ENCODE measurements around the gene CYTH1. TPM values are rescaled to one million over a fixed set of nuclear protein-coding genes. Genes with fewer than 3 reads are reported as not detected.
A peak's percentile ranks its signal among the peaks of the same experiment; 100 is the strongest.

The CYTH1 gene
- total and polyA plus RNA-seq, 10 of the 15 experiments (the other 5 are each of a cell fraction or from before 2014, with no cell fraction given): 6.6 to 188 (median 145) TPM

DNA sequence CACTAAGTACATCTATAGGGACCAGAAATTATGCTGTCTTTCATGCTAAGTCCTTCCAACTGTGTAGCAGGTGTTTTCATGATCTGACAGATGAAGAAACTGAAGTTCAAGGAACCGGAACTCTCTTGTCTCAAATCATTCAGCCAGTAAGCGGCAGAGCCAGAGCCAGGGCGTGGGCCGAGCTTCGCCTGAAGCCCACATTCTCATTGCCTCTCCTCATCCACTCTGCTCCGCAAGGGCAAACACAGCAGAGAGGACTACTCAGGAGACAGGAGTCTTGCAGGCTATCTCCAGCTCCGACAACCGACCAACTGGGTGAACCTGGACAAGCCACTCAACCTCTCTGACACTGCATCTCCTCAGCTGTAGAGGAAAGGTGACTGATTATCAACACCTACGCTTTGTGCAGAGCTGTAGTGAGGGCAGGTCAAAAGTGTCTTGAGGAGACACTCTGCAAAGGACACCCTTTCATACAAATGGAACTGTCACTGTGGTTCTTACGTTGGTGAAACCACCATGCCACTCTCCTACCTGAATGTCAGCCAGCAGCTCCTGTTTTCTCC is 72.9 kb downstream of the CYTH1 start (continued):
- TF ChIP-seq CUX1 (IDR thresholded peaks at IDR 0.05; ENCODE audit: insufficient replicate concordance, low read depth, low read length) (no peak), YBX1 (IDR thresholded peaks at IDR 0.05) (no peak), PBX3 (IDR thresholded peaks at IDR 0.05; ENCODE audit: insufficient replicate concordance, low read depth, low read length) (no peak), ZNF622 (IDR thresholded peaks at IDR 0.05) (no peak), PML (IDR thresholded peaks at IDR 0.05; ENCODE audit: low read length) (peak; percentile 78), SMC3 (IDR thresholded peaks at IDR 0.05; ENCODE audit: borderline replicate concordance, low read length) (no peak), SUPT20H (IDR thresholded peaks at IDR 0.05; ENCODE audit: borderline replicate concordance, control insufficient read depth, low read depth, low read length) (no peak), CBX5 (IDR thresholded peaks at IDR 0.05; ENCODE audit: low read depth) (no peak), KAT2A (conservative IDR thresholded peaks at IDR 0.05; ENCODE audit: control insufficient read depth, low read depth, low read length) (no peak), CBFB (IDR thresholded peaks at IDR 0.05; ENCODE audit: low read depth) (peak; percentile 55; the same call in 1 of the 2 replicates), KLF5 (IDR thresholded peaks at IDR 0.05; ENCODE audit: partially characterized antibody) (no peak), SIX5 (IDR thresholded peaks at IDR 0.05; ENCODE audit: low read depth, low read length, severe bottlenecking) (no peak), RBBP5 (conservative IDR thresholded peaks at IDR 0.05) (no peak), ZNF384 (IDR thresholded peaks at IDR 0.05; ENCODE audit: borderline replicate concordance, low read depth, low read length) (no peak), SREBF1 (IDR thresholded peaks at IDR 0.05; ENCODE audit: low read length) (no peak), ATF7 (IDR thresholded peaks at IDR 0.05; ENCODE audit: low read depth) (no peak), NRF1 (conservative IDR thresholded peaks at IDR 0.05; ENCODE audit: low read depth, low read length) (no peak)
- TF ChIP-seq, protein P1, sequence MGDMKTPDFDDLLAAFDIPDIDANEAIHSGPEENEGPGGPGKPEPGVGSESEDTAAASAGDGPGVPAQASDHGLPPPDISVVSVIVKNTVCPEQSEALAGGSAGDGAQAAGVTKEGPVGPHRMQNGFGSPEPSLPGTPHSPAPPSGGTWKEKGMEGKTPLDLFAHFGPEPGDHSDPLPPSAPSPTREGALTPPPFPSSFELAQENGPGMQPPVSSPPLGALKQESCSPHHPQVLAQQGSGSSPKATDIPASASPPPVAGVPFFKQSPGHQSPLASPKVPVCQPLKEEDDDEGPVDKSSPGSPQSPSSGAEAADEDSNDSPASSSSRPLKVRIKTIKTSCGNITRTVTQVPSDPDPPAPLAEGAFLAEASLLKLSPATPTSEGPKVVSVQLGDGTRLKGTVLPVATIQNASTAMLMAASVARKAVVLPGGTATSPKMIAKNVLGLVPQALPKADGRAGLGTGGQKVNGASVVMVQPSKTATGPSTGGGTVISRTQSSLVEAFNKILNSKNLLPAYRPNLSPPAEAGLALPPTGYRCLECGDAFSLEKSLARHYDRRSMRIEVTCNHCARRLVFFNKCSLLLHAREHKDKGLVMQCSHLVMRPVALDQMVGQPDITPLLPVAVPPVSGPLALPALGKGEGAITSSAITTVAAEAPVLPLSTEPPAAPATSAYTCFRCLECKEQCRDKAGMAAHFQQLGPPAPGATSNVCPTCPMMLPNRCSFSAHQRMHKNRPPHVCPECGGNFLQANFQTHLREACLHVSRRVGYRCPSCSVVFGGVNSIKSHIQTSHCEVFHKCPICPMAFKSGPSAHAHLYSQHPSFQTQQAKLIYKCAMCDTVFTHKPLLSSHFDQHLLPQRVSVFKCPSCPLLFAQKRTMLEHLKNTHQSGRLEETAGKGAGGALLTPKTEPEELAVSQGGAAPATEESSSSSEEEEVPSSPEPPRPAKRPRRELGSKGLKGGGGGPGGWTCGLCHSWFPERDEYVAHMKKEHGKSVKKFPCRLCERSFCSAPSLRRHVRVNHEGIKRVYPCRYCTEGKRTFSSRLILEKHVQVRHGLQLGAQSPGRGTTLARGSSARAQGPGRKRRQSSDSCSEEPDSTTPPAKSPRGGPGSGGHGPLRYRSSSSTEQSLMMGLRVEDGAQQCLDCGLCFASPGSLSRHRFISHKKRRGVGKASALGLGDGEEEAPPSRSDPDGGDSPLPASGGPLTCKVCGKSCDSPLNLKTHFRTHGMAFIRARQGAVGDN (IDR thresholded peaks at IDR 0.05): peak; percentile 89
- TF ChIP-seq, protein P2, sequence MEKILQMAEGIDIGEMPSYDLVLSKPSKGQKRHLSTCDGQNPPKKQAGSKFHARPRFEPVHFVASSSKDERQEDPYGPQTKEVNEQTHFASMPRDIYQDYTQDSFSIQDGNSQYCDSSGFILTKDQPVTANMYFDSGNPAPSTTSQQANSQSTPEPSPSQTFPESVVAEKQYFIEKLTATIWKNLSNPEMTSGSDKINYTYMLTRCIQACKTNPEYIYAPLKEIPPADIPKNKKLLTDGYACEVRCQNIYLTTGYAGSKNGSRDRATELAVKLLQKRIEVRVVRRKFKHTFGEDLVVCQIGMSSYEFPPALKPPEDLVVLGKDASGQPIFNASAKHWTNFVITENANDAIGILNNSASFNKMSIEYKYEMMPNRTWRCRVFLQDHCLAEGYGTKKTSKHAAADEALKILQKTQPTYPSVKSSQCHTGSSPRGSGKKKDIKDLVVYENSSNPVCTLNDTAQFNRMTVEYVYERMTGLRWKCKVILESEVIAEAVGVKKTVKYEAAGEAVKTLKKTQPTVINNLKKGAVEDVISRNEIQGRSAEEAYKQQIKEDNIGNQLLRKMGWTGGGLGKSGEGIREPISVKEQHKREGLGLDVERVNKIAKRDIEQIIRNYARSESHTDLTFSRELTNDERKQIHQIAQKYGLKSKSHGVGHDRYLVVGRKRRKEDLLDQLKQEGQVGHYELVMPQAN (conservative IDR thresholded peaks at IDR 0.05): no peak; the same call in 1 of the 2 replicates

All from GM12878 (cell line).